HTERT RPE-1 (cell line): Measurements from ENCODE around the gene THAP2.
"Not testable (repeated sequence)": the region's sequence is repeated elsewhere in the genome, so short reads cannot be mapped to it uniquely, and the experiment has no call there.

Experiments
- in situ Hi-C: fragments of 300-500 bp; cut with MboI; formaldehyde crosslinking; loops from 4 replicates; pipeline ENCODE4 v1.14.3; 2020; ENCODE audit warnings: low sequenced_read_pairs

THAP2 gene

DNA sequence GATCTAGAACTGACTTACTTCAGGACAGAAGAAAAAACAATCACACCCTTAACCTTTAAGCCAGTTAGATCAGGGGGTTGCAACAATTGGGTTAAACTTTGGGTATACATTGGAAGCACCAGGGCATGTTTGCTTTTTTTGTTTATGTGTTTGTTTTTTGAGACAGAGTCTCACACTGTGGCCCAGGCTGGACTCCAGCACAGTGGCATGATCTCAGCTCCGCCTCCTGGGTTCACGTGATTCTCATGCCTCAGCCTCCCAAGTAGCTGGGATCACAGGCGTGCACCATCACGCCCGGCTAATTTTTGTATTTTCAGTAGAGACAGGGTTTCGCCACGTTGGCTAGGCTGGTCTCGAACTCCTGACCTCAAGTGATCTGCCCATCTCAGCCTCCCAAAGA is 38.1 kb downstream of the THAP2 start:
- in situ Hi-C loops, result not testable (repeated sequence)

DNA sequence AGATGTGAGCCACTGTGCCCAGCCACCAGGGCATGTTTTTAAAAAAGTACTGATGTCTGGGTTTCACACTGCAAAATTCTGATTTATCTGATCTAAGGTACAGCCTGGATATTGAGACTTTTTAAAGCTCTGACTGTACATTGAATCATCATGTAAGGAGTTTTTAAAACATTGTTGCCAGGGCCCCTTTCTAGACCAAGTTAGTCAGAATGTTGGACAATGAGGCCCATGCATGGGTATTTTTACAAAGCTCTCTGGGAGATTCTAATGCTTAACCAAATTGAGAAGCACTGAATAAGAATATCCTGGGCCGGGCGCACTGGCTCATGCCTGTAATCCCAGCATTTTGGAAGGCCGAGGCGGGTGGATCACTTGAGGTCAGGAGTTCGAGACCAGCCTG is 38.5 kb downstream of the THAP2 start:
- in situ Hi-C loops, result no loop called here

DNA sequence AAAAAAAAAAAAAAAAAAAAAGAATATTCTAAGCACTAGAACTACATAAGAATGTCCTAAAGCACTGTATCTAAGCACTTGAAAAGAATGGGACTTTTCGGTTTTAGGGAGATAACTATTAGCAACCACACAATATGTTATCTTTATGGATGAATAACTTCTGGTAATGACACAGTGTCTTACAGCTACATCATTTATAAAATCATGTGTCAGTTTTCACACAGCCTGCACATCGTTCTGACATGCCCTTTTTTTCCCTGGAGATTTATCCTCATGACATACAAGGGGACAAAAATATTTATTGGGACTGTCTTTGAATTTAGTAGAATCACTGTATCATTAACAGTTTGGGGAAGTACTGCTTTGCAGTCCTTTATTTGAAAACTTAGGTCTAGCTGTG is 39.1 kb downstream of the THAP2 start:
- in situ Hi-C loops, result no loop called here

DNA sequence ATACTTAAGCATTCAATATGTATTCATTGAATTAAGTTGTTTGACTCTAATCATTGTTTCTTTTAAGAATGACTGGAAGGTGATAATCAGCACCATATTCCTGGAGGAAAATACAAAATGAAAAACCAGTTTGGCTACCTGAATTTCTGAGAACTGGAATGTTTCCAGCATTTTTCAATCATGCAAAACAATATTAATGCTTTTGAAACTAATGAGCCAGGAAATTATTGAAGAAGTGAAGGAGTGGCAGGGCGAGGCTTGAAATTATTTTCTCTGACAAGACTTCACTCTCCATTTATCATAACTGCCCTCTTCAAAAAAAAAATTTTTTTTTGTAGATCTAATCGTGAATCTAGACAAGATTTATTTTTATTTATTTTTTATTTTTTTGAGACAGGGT is 40.8 kb downstream of the THAP2 start:
- in situ Hi-C loops, result no loop called here

DNA sequence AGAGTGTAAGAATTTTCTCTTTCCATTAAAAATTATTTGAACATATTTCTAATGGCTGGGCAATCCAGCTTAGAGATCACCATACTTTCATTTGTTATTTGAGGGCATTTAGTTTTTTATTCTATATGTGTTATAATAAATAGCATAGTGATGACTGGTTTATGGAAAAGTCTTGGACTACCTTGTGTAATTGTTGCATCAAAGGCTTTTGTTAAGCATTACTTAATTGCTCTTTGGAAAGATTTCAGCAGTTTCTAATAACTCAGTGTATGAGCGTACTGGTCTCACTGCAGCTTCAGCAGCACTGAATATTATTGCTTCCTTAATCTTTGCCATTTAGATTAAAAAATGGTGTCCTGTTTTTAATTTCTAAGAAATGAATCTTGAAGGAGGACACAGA is 44.6 kb downstream of the THAP2 start:
- in situ Hi-C loops, result no loop called here

DNA sequence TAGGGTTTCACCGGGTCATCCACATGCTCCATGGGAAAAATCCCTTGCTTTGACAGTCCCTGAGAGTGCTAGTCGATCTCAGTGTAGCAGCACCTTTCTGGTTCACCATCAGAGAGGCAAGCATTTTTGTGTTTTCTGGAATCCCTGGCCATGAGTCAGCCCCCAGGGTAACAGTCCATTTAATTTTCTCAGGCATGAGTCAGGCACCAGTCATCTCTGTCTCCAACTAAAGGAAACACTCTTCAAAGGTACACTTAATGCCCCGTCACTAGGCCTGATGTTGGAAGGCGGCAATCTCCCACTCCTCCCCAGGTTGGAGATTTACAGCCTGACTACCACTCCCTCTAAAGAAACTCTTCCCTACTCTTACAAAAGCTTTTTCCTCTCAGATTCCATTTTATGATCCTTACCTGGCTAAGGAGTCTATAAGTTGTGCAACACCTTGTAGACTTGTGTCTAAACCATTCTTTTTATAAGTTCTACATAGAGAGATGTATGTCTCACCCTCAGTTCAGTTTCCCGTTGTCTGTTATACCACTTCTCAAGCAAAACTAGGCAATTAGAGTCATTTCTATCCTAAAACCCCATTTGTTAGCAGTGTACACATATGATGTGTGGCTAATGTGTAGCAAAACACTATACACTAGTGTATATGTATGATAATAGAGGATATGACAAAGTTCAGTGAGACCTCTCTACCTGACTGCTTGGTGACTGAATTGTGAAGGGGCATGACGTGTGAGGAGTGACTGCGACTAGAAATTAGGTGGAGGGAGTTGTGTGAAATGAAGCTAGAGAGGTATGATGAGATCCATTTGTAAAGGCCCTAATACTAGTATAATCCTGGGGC is 46.4 kb downstream of the THAP2 start:
- in situ Hi-C loops, result no loop called here

DNA sequence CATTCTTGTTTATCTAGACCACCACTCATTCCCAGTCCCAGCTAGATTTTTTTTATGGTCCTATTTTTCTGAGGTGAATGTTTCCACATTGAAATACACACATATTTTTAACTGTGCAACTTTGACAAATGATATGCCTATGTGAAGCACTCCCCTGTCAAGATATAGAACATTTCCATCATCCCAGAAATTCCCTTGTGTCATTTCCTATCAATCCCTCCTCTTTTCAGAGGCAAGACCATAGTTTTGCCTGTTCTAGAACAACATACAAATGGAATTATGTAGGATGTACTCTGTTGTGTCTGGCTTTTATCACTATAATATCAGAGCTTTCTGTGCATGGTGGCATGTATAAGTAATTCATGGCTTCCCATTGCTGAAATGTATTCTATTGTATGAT is 54.5 kb downstream of the THAP2 start:
- in situ Hi-C loops, result no loop called here

DNA sequence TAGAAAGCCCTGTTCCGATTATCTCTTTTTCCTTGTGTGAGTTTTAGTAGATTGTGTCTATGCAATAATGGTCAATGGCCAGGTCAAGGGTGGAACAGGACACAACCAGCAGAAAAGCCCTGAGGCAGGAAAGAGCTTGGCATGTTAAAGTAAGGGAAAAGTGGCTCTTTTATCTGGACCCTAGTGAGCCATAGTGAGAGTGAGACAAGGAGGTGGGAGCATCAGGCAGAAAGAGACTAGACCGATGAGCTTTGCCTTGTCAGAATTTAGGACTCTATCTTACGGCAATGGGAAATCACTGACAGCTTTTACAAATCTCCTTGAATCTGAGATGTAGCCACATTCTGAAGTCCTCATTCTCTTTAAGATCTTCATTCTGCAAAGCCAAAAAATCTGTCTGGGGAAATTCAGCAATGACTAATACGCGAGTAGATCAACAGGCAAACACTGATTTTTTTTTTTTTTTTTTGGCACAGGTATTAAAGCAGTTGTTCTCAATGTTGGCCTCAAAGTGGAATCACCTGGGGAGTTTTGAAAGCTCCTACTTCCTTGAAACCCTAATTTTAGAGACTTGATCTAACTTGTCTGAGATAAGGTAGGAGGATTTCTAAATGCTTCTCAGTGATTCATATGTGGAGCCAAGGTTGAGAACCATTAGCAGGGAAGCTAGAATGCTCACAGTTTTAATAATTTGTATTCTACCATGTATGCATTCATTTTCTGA is 55.7 kb downstream of the THAP2 start:
- in situ Hi-C loops, result no loop called here

DNA sequence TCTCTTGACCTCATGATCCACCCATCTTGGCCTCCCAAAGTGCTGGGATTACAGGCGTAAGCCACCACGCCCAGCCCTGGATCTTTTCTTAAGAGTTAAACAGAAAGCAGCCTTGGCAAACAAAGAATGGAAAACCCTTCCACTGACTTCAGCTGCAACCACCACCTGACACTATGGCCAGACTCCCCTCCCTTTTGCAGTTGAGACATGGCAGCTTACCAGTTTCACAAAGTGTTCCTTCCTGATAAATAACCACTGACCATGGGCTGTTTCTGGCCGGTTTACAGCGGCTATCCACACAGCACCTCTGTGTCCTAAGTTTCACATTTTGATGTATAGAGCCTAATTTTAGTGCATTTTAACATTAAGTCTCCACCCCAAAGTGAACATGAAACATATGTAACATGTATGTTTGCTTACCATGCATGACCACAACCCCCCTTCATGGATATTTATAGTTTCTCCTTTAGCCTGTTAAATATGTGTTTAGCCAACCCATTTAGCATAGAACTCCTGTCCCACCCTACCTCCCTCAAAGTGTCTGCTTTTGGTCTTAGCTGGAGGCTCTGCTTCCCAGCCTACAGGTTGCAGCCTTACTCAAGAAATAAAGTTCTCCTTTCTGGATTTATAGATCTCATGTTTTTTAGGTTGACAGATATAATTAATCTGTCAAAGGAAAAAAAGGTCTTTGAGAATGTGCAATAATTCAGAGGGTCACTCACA is 57.8 kb downstream of the THAP2 start:
- in situ Hi-C loops, result no loop called here

DNA sequence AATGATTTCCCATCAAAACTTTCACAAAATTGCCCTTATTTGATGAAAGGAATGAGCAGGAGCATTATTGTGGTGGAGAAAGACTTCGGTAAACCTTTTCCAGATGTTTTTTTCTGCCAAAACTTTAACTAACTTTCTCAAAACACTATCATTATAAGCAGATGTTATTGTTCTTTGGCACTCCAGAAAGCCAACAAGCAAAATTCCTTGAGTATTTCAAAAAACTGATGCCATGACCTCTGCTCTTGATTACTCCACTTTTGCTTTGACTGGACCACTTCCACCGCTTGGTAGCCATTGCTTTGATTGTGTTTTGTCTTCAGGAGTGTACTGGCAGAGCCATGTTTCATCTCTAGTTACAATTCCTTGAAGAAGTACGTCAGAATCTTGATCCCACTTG is 60.9 kb downstream of the THAP2 start:
- in situ Hi-C loops, result no loop called here

DNA sequence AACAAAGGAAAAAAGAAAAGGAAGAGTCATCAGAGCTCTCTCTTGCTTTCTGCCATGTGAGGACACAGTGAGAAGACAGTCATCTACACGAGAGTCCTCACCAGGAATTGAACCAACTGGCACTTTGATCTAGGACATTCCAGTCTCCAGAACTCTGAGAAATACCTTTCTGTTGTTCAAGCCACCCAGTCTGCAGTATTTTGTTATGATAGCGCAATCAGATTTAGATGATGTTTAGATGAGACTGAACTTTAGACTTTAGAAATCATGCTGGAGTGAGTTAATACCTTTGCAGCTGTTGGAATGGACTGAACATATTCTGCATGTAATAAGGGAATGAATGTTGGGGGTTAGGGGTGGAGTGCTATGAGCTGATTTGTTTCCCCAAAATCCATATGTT is 62.4 kb downstream of the THAP2 start:
- in situ Hi-C loops, result no loop called here

DNA sequence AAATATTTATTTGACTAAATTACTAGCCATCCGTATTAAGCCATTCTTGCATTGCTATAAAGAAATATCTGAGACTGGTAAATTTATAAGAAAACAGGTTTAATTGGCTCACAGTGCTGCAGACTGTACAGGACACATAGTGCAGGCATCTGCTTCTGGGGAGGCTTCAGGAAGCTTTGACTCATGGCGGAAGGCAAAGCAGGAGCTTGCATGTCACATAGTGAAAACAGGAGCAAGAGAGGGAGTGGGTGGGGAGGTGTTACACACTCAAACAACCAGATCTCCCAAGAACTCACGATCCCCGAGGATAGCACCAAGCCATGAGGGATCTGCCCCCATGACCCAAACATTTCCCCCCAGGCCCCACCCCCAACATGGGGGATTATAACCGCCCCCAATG is 63.9 kb downstream of the THAP2 start:
- in situ Hi-C loops, result no loop called here
